ENCODE results near the gene NTPCR.

NTPCR gene

GRCh38 chr1:232950197-232951176 is at the start of gene NTPCR:
NTPCR (plus strand) TSS chr1:232950611; CDS start chr1:232950711, 100 bp downstream.
- TF ChIP-seq, protein P1, sequence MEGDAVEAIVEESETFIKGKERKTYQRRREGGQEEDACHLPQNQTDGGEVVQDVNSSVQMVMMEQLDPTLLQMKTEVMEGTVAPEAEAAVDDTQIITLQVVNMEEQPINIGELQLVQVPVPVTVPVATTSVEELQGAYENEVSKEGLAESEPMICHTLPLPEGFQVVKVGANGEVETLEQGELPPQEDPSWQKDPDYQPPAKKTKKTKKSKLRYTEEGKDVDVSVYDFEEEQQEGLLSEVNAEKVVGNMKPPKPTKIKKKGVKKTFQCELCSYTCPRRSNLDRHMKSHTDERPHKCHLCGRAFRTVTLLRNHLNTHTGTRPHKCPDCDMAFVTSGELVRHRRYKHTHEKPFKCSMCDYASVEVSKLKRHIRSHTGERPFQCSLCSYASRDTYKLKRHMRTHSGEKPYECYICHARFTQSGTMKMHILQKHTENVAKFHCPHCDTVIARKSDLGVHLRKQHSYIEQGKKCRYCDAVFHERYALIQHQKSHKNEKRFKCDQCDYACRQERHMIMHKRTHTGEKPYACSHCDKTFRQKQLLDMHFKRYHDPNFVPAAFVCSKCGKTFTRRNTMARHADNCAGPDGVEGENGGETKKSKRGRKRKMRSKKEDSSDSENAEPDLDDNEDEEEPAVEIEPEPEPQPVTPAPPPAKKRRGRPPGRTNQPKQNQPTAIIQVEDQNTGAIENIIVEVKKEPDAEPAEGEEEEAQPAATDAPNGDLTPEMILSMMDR (conservative IDR thresholded peaks at IDR 0.05) = no peak
- peak within 1 kb of the TSS; percentile 82 for H3K27ac ChIP-seq

- no peak overlapping the region for H3K27ac ChIP-seq
Measured at GRCh38 chr1:232900818-232901217, 49.6 kb upstream of the NTPCR start.

GRCh38 chr1:232901255-232901654 is 49.2 kb upstream of the NTPCR start:
- no peak overlapping the region for H3K27ac ChIP-seq
- TF ChIP-seq, protein P1 (conservative IDR thresholded peaks at IDR 0.05) = no peak

More at GRCh38 chr1:232900818-232901217, 49.6 kb upstream of the NTPCR start:
- TF ChIP-seq, protein P1 (conservative IDR thresholded peaks at IDR 0.05) = no peak

DNA sequence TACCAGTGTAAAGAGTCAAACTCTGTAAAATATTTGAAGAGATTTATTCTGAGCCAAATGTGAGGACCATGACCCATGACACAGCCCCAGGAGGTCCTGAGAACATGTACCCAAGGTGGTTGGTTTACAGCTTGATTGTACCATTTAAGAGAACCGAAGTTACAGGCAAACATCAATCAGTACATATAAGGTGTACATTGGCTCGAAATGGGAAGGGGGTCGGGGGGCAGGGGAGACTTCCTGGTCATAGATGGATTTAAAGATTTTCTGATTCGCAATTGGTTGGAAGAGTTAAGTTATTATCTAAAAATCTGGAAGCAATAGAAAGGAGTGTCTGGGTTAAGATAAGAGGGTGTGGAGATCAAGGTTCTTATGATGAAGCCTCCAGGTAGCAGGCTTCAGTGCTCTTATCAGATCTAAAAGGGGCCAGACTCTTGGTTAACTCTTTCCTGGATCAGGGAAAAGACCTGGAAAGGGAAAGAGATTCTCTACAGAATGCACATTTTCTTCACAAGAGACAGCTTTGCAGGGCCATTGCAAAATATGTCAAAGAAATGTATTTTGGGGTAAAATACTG is 47.5 kb upstream of the NTPCR start:
- no peak overlapping the region for H3K27ac ChIP-seq
- TF ChIP-seq, protein P1 (conservative IDR thresholded peaks at IDR 0.05) = no peak

GRCh38 chr1:232904131-232904530 is 46.3 kb upstream of the NTPCR start:
- TF ChIP-seq, protein P1 (conservative IDR thresholded peaks at IDR 0.05) = no peak
- H3K27ac ChIP-seq = no peak overlapping the region

DNA sequence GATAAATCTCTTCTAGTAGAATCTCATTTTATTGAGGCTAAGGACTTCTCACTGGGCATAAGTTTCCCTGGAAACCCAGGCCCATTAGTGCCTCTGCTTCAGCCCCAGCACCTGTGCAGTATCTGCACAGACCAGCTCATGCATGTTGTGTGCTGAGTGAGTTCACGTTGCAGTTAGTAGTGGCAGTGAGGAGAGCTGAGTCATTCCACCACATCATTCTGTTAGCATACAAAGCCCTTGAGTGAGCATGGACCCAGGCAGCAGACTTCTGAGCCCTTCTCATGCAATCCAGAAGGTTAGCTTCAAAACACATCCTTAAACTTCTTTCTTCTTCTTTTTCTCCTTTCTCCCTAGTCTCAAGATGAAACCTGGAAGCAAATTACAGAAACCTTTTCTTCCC is 45.8 kb upstream of the NTPCR start:
- H3K27ac ChIP-seq = no peak overlapping the region
- TF ChIP-seq, protein P1 (conservative IDR thresholded peaks at IDR 0.05) = no peak

- H3K27ac ChIP-seq = no peak overlapping the region
- TF ChIP-seq, protein P1 (conservative IDR thresholded peaks at IDR 0.05) = no peak
Measured at GRCh38 chr1:232905331-232906034, 44.9 kb upstream of the NTPCR start.
